SKM-1 treated with dmso at 0.1 percent for 144 hours (cell line): Measurements from ENCODE around the gene TM9SF1.
A peak's percentile ranks its signal among the peaks of the same experiment; 100 is the strongest.

Source experiments
- DNase-seq: peaks from one replicate; lab custom pipeline; 2025; ENCODE audit not compliant: unreplicated experiment; lab: John Stamatoyannopoulos, UW

Gene TM9SF1, protein sequence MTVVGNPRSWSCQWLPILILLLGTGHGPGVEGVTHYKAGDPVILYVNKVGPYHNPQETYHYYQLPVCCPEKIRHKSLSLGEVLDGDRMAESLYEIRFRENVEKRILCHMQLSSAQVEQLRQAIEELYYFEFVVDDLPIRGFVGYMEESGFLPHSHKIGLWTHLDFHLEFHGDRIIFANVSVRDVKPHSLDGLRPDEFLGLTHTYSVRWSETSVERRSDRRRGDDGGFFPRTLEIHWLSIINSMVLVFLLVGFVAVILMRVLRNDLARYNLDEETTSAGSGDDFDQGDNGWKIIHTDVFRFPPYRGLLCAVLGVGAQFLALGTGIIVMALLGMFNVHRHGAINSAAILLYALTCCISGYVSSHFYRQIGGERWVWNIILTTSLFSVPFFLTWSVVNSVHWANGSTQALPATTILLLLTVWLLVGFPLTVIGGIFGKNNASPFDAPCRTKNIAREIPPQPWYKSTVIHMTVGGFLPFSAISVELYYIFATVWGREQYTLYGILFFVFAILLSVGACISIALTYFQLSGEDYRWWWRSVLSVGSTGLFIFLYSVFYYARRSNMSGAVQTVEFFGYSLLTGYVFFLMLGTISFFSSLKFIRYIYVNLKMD

DNA sequence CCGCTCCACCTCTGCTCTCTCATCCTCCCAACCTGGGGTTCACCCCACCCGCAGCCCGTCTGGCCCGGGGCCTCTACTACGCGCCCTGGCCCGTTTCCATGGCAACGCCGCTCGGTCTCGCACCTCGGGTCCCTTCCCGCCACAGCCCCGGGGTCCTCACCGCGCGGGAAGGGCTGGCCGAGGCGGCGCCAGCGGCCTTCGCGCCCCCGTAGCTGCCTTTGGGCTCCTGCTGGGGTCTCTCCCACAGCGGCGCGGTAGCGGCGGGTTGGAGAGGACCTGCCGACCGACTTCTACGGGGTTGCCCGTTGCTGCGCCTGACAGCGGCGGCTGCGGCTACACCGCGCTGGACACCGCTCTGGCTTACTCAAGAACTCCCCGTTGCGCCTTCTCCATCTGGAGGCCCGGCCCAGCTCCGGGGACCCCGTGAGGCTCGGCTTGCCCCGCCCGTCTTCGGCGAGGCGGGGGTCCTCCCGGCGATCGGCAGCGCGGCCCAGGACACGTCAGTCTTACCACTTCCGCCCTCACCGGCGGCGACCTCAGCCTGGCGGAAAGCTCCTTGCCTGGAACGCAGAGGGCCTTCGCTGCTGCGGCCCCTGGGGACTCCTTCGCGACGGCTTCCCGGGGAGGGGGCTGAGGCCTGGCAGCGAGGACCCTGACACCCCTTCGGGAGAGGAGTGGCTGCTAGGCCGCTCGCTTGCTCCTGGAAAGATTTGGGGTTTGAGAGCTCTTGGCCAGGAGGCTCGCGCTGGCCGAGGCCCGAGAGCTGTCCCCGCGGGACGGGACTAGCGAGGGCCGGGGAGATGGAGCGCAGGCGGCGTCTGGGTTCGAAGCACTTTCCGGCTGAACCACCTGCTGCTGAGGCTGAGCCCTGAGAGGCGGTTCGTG lies at the start of gene TM9SF1:
Gene TM9SF1, minus strand, starts transcription at position 256 of the 885 bp plus-strand sequence. CDS start 422 bp downstream, outside the sequence.
- DNase-seq, result peak; percentile 45

DNA sequence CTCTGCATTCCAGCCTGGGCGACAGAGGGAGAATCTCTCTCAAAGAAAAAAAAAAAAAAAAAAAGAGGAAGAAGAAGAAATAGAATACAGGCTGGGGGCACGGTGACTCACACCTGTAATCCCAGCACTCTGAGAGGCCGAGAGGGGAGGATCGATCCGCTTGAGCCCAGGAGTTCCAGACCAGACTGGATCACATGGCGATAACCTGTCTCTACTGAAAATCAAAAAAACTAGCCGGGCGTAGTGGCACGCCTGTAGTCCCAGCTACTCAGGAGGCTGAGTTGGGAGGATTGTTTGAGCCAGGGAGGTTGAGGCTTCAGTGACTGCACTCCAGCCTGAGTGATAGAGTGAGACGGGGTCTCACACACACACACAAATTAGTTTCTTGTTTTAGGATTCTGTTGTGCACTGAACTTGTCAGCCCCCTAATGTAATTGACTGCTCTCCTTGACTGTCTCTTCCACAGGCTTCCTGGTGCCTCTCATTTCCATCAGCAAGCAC lies 48.1 kb upstream of the TM9SF1 start:
- DNase-seq, result peak; percentile 9

DNA sequence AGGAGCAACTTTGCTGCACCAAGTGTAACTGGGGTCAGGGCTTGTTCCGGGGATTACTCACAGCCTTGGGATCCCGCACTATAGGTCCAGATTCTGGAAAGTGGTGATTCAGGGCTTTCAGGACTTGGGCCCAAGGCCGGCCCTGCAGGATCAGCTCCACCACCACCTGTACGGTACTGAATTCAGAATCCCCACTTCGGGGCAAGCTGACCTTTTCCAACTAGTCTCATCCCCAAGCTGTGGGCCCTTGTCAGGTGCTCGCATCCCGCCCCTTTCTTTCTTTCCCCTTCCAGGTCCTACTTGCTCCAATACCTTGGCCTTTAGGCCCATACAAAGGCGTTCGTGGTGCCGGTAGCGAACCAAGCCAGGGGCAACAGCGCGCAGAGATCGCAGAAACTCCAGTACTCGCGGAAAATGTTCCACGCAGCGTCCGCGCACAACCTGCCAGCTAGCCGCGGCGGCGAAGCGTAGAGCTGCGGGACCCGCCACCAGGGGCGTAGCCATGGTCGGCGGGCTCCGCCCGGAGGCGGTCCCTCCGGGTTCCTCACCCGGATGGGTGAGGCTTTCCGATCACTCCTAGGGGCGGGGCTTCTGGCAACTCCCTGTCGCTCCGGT lies 46.7 kb upstream of the TM9SF1 start:
- peak; percentile 80 for DNase-seq

DNA sequence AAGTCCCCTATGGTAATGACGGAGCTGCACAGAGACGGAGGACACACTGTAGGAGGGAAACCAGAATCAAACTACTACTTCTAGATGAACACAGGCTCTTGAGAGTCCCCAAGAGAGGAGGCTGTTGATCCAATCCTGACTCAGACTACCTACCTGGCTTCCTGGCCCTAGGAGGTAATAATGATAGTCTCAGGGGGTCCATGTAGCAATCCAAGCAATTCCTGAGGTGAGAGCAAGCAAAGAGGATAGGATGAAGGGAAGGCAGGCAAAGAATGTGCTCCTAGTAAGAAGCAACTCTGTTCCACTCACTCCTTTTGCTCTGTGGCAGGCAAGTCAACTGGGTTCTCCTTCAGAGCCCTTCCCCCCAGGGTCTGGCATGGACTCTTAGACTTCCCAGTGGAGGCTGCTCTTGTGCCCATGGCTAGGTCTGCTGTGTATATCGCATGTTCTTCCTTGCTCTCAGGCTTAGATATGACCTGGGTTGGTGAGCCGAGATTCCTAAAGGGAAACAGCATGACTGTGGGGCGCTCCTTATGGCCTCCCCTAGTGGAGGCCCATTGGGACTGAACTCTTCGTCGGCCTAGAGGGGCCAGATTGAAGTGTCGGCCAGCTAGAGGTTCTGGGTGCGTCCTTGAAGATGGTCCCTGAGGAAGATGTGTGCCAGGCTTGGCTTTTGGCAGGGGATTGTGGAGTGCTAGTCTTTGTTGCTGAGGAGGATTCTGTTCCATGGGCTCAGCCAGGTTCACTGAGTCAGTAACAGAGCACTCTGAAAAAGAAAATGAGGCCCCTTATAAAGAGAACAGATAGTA lies 45.1 kb upstream of the TM9SF1 start:
- DNase-seq, result no peak

DNA sequence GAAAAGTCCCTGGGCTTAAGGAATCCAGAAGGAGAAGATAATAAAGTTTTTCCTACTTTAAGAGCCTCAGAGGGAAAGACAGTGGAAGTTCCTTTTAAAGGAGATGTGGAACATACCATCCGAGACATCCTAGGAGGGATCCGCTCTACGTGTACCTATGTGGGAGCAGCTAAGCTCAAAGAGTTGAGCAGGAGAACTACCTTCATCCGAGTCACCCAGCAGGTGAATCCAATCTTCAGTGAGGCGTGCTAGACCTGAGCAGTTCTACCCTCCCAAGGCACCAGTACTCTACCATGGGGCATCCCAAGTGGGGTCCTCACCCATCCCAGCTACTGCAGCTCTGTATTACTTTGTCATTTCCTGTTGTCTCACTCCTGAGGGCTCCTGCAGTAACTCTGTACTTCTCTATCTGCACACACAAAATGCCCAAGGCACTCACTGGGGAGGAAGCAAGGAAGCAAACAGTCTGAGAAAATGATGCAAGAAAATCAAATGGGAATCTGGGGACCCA lies 43.3 kb upstream of the TM9SF1 start:
- no peak for DNase-seq

DNA sequence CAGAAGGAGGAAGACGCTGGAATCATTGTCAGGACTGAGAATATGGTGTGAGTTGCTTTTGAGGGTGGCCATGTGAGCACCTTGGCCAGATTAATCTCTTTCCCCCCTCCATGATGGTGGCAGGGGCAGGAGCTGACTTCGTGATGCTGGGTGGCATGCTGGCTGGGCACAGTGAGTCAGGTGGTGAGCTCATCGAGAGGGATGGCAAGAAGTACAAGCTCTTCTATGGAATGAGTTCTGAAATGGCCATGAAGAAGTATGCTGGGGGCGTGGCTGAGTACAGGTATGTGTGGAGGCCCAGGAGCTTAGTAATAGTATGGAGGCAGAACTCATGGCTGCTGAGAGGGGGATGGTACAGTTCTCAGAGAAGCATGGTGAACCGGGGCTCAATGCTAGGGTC lies 42.9 kb upstream of the TM9SF1 start:
- no peak for DNase-seq

DNA sequence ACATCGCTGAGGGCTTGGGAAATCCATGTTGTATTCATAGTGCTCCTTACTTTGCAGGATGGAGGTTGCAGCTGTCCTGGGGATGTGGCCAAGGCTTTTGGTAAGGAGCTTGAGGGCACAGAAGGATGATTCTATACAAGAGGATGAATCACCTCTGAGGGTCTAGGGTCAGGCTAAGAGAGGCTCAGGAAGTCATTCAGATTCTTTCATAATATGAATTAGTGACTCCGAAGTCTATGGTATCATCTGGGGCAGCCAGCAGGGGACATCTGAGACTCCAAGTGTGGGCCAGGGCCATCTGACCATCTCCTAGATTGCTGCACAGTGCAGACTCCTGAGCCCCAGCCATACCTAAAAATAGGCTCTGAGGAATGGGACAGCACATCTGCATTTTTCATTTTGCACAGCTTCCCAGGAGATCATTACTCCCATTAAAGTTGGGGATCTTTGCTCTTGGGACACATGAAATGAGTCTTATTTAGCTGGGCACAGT lies 42.3 kb upstream of the TM9SF1 start:
- no peak for DNase-seq

DNA sequence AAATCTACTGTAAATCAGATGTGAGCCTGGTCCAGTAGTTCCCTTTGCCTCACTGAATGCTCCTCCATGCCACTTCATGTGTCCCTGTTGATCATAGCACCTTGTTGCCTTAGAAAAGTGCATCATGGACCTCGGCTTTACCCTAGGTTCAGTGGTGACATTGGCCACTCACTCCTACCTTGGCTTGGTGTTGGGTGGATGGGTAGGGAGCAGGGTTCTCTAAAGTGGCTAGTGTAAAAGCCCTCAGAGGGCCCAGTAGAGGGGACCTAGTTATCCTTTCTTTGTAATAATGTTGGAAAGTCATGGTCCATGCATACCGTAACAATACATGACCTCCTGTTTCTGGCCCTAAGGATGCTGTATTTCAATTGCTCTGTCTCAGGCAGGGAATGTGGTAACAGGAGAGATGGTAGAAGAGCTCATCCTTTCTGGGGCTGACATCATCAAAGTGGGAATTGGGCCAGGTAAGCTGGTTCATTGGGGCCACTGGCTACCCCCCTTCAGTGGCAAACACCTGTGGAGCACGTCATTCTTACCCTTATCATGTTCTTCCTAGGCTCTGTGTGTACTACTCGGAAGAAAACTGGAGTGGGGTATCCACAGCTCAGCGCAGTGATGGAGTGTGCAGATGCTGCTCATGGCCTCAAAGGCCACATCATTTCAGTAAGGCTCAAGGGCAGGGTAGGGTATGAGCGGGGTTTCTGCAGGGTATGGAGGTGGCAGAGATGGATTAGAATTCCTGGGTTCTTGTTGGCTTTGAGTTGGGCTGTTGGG lies 41.6 kb upstream of the TM9SF1 start:
- no peak for DNase-seq

DNA sequence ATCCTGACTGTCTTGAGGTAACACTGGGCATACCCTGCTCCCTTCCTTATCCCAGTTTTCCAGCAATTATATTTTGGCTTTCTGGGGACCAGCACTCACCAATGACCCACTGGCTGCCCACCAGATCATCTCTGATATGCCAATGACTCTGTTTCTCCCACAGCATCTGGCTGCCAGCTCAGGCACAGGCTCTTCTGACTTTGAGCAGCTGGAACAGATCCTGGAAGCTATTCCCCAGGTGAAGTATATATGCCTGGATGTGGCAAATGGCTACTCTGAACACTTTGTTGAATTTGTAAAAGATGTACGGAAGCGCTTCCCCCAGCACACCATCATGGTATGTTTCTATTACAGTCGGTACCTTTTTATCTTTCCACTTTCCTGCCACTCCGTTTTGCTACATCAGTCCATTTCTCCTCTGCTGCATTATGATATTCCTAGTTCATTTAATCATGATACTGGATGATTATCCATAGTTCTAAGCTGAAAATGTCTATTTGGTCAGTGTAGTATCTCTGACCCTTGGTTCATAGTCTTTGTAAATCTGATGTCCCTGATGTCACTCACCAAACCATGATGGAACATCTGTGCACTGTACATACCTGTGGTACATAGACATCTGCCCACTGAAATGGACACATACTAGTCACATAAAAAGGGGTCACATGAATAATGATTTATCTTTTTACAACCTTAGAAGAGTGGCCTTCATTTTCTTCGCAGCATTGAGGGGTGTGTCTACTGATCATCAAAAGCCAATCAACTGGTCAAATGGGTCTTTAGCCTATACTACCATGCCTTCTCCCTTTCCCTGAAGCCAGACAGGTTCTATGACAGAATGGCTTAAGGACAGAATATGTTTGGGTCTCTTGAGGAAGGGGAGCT lies 40.8 kb upstream of the TM9SF1 start:
- no peak for DNase-seq

DNA sequence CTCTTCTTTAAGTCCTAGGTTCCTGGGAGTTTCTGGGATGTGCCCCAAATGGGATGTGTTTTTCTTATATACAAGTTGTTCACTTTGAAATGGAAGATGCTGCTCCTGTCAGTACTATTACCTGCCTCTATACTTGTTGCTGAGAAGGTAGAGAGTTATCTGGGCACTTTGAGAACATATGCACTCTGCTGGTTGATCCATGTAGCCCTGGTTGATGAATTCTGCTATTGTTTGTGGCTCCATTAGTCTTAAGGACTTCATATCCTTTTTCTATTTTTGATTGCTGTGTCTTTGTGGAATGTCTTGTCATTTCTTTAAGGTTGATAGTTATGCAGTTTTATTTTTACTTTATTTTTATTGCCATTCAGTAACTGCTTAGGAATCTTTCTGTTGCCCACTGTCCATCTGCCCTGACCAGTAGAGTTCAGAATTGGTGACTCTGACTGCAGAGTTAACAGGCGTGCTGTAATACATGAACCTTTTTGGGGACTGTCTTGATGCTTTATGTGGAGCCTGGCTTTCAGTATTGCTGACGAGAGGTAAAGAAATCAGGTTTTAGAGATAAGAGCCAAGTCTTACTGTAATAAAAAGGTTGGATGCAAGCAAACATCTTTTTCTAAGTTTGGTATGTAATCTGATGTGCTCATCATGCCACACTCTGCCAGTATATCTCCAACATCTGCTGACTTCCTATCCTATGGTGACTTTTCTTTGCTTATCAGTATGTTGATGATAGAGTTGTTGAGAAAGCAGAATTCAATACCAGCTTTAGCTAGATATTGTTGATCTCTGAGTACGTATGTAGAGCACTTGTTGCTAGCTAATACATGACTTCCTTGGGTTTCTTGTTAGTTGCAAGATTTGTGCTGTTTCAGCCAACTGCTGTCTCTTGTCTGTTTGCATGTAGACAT lies 39.1 kb upstream of the TM9SF1 start:
- DNase-seq, result no peak

DNA sequence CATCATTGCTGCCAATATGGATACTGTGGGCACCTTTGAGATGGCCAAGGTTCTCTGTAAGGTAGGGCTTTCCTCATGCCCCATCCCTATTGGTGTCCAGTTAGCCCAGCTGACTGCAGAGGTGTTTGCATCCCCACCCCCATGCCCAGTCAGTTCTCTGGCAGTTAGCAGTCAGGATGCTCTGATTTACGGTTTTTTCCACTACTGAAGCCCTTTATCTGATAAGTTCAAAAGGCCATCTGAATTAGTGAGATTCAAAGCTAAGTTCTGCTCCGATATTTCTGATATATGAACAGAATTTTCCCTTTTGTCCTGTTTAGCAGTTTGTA lies 38.3 kb upstream of the TM9SF1 start:
- DNase-seq, result no peak

DNA sequence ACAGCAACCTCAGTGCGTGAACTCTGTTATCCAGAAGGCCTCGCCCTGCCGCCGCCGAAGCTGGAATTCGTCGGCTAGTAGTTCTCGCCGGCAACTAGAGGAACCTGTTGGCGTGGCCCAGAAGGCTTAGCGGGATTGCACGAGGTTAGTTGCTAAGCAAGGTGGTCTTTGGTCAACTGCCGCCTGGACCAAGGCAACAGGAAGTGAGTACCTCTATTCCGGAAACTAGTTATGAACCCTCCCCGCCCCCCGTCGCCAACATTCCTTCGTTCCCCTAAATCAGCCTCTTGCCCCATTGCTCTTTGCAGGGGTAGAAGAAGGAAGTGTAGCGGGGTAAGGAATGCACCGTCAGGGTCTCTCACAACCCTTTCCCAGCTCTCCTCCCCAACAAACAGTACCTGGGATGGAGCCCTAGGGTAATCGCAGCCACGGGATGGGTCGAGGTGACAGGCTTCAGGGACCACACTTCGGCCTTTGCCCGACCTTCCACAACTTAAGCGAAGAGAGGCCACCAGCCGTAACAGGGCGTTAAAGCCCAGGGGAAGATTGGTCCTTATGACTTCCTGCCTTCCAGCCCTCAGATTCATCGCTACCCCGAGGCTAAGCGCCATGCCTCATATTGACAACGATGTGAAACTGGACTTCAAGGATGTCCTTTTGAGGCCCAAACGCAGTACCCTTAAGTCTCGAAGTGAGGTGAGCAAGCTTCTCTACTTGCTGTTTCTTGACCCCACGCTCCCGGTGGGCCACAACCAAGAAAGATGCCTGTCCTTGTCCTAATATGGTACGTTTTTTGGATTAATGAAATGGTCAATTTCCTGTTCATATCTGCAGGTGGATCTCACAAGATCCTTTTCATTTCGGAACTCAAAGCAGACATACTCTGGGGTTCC lies 37.6 kb upstream of the TM9SF1 start, which contains the start of gene GMPR2:
Gene GMPR2, plus strand, starts transcription at position 285 of the 893 bp plus-strand sequence. Its CDS starts 325 bp downstream, at position 610.
- no peak for DNase-seq

DNA sequence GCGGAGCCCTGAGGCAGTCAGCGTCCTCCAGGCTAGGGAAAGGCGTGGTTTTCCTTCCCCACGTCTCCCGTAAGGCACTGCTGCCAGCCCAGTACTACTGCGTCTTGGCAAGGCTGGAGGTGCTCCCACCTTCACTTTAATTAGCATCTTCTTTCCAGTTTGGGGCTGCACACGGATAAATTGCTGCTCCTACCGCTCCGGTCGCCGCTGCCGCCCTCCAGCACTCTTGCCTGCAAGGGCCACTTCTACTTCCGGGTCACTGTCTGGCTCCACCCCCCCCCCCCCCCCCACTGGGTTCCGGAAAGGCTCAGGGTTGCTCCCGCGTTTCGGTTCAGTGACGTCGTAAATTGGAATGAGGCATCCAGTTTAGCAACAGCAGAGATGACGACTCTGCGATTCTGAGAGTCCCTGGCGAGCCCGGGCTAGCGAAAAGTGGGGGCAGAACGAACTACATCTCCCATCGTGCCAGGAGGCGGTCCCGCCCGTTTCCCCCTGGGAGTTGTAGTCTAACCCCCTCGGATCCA lies 36.9 kb upstream of the TM9SF1 start, which contains the start of gene NEDD8:
Gene NEDD8, minus strand, starts transcription at position 247 of the 524 bp plus-strand sequence. Its CDS starts 100 bp downstream, at position 147.
- DNase-seq, result peak; percentile 55

DNA sequence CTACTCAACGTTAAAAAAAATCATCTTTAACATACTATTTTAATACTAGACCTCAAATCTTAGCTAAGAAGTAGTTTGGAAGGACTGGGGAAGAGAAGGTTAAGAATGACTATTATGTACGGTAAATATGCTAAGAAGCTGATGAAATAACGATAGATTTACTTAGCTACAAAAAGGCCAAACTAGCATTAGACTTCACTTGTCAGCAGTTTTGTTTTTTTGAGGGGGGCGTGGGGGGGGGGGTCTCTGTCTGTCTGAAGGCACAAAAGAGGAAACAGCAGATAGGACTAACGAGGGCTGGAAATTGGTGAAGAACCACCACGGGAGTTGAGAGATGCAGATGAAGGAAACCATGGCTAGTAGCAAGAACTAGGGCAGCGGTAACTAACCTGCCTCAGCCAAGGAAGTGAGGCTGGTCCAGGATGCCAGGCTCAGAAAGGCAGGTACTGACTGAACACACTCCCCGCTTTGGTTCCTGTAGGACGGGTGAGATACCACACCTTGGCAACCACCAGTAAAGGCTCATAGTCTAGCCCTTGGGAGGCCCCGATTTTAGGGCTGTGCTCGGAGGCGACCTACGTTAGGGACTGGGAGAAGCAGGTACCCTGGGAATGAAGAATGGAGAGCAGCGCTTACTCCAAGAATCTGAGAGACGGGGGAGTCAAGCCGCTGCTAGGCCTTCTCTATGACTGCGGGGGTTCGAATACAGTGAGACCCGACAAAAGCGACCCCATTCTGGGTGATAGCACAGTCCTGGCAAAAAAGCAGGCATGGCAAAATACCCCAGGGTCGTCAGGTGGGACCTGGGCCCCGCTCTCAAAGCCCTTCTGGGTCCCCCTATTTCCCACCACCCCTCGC lies 36.3 kb upstream of the TM9SF1 start:
- no peak for DNase-seq

DNA sequence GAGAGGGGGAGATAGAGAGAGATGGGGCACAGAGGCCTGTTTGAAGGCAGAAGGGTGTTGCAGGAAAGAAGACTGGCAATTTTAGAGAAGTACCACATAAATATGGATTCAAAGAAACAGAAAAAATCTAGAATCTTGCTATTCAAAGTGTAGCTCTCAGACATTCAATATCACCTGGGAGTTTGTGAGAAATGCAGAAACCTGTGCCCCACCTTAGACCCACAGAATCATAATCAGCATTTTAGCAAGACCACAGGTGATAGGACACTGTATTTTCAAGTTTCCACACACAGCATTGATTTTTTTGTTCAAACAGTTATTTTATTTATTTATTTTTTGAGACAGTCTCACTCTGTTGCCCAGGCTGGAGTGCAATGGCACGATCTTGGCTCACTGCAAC lies 33.7 kb upstream of the TM9SF1 start:
- DNase-seq, result no peak
